ENCODE measurements around the gene MAP2K1. TPM values are rescaled to one million over a fixed set of nuclear protein-coding genes. Genes with fewer than 3 reads are reported as not detected.
A peak's percentile ranks its signal among the peaks of the same experiment; 100 is the strongest.

The MAP2K1 gene
- total RNA-seq, 1 donor from 2014 or later: 53.6 TPM

DNA sequence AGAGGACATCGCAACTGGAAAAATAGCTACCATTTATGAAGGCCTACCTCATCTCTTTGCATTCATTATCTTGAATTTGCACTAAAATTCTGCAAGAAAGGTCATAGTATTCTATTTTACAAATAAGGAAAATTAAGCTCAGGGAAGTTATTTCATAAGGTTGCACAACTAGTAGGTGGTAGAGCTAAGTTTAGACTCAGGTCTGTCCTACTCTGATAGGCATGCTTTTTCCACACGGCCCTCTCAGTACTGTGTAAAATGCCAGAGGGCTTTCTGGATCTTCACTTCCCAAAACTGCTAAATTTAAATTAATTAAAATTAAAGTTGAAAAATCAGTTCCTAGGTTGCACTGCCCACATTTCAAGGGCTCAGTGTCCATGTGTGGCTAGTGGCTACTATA lies 18.3 kb downstream of the MAP2K1 start:
- peak overlapping the region; percentile 61 for H3K27ac ChIP-seq
- no peak for DNase-seq
- peak; percentile 48 to 51 for ATAC-seq

DNA sequence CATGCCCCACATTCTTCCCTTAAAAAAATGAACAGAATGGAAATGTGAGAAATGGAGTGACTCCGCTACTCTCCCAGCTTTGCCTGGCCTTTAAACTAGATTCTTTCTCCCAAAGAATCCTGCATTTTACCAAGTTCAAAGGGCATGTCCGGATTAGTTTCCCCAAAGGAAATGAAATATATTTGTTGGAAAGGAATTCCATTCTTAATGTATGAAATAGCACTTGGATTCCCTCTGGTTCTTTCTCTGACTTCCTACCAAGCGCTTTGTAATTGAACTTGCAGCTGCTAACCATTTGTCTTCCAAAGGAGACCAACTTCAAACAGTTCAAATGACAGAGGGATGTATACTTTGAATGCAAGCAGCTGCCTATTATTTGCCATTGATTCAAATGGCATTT lies 18.9 kb downstream of the MAP2K1 start:
- no peak for ATAC-seq
- peaks cover 42% of the 10 kb centered on the region for H3K4me1 ChIP-seq
- H3K4me3 ChIP-seq: no peak overlapping the region
- intact Hi-C loops (cut with DNase I): no loop called here
- no peaks in the 10 kb centered on the region for H3K9me3 ChIP-seq
- no peaks in the 10 kb centered on the region for H3K27me3 ChIP-seq (ENCODE audit: low read depth)
- DNase-seq: no peak
- TF ChIP-seq, protein P1, sequence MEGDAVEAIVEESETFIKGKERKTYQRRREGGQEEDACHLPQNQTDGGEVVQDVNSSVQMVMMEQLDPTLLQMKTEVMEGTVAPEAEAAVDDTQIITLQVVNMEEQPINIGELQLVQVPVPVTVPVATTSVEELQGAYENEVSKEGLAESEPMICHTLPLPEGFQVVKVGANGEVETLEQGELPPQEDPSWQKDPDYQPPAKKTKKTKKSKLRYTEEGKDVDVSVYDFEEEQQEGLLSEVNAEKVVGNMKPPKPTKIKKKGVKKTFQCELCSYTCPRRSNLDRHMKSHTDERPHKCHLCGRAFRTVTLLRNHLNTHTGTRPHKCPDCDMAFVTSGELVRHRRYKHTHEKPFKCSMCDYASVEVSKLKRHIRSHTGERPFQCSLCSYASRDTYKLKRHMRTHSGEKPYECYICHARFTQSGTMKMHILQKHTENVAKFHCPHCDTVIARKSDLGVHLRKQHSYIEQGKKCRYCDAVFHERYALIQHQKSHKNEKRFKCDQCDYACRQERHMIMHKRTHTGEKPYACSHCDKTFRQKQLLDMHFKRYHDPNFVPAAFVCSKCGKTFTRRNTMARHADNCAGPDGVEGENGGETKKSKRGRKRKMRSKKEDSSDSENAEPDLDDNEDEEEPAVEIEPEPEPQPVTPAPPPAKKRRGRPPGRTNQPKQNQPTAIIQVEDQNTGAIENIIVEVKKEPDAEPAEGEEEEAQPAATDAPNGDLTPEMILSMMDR (IDR thresholded peaks at IDR 0.05): no peak
- H3K36me3 ChIP-seq: no peaks in the 10 kb centered on the region
- H3K27ac ChIP-seq: no peak overlapping the region

More for the DNA sequence above, 18.3 kb downstream of the MAP2K1 start:
- intact Hi-C loops (cut with DNase I): no loop called here
- TF ChIP-seq, protein P1 (IDR thresholded peaks at IDR 0.05): no peak
- H3K4me1 ChIP-seq: peaks cover 39% of the 10 kb centered on the region
- no peaks in the 10 kb centered on the region for H3K9me3 ChIP-seq
- no peak overlapping the region for H3K4me3 ChIP-seq
- no peaks in the 10 kb centered on the region for H3K27me3 ChIP-seq (ENCODE audit: low read depth)
- H3K36me3 ChIP-seq: no peaks in the 10 kb centered on the region

DNA sequence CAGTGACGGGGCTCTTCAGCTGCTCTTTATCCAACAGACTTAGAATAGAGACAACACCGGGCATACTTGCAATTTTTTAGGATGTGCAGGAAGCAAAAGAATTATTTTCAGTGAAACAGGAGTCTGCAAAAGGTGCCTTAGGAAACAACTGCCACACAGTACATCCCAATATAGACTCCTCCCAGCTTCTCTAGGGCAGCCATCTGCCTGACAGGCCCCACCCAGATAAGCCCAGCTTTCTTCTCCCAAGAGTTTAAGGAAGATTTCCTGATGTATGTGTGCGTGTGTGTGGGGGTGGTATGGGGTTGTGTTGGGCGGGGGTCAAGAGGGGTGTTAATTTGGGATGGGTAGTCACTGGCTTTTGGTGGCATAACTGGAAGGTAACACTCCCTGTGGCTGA lies 21.5 kb downstream of the MAP2K1 start:
- Histone ChIP-seq H3K27me3 (ENCODE audit: low read depth) (no peaks in the 10 kb centered on the region), H3K9me3 (no peaks in the 10 kb centered on the region), H3K27ac (no peak overlapping the region), H3K4me3 (no peak overlapping the region), H3K4me1 (peaks cover 54% of the 10 kb centered on the region), H3K36me3 (no peaks in the 10 kb centered on the region)
- intact Hi-C loops (cut with DNase I): no loop called here
- DNase-seq (no peak), ATAC-seq (no peak)
- TF ChIP-seq, protein P1 (IDR thresholded peaks at IDR 0.05): no peak

DNA sequence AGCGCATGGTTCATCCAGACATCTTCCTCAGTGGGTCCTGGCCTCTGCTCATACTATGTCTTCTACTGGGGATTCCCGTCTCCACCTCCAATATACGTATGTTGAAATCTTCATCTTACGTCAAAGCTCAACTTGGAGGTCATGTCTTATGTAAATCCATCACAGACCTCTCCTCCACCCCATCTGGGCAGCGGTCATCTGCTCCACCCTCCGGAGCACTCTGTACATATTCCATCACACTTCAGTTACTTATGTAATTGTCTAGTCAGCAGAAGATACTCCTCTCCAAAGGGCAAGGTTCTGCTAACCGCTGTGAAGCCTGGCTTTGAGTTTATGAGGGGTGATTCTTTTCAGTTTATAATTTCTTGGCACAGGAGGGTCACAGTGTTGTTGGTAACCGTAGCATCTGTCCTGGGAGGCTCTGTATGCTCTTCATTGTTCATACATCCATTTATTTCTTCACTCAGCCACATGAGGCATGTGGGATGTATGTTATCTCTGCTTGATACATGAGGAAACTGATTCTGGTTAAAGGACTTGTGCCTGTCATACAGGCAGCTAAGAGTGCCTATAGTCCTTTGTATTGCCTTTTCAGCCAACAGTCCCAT lies 22.1 kb downstream of the MAP2K1 start:
- intact Hi-C loops (cut with DNase I): no loop called here
- ATAC-seq: peak; percentile 43 to 78
- H3K4me1 ChIP-seq: peaks cover 48% of the 10 kb centered on the region

DNA sequence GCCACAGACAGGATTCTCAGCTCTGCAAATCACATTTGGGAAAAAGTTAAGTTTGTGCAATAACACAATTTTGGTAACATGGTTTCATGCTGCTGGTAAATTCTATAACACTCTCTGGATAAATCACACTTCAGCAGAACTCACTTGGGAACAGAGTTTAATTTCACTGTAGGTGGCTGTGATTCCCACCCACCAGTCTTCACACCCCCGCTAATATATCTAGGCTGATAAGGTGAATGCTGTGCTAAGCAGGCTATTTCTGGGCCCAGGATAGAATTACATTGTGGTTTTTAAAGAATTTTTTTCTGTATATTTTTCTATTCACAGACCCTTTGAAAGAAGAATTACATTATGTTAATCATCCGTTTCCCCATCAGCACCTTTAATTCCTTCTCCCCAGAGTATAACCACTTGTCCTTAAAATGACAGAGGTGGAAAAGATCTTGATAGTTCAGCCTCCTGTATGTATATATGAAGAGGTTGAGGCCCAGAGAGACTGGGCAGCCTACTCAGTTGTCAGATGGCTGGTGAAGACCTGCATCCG lies 22.9 kb downstream of the MAP2K1 start:
- no peaks in the 10 kb centered on the region for H3K27me3 ChIP-seq (ENCODE audit: low read depth)
- DNase-seq (no peak), ATAC-seq (no peak)
- no peaks in the 10 kb centered on the region for H3K36me3 ChIP-seq
- H3K4me1 ChIP-seq: peaks cover 40% of the 10 kb centered on the region
- H3K27ac ChIP-seq: no peak overlapping the region
- intact Hi-C loops (cut with DNase I): no loop called here
- TF ChIP-seq, protein P1 (IDR thresholded peaks at IDR 0.05): no peak
- H3K9me3 ChIP-seq: no peaks in the 10 kb centered on the region
- no peak overlapping the region for H3K4me3 ChIP-seq

More for the DNA sequence above, 22.1 kb downstream of the MAP2K1 start:
- H3K4me3 ChIP-seq: no peak overlapping the region
- no peaks in the 10 kb centered on the region for H3K27me3 ChIP-seq (ENCODE audit: low read depth)
- no peaks in the 10 kb centered on the region for H3K9me3 ChIP-seq
- no peaks in the 10 kb centered on the region for H3K36me3 ChIP-seq
- TF ChIP-seq, protein P1 (IDR thresholded peaks at IDR 0.05): no peak
- H3K27ac ChIP-seq: no peak overlapping the region
- peak; percentile 55 for DNase-seq

All from lower lobe of right lung (tissue), 2 donors.